PC-3 (cell line): ENCODE data around the gene CAPN8. TPM values are rescaled to one million over a fixed set of nuclear protein-coding genes. Genes with fewer than 3 reads are reported as not detected.

ENCODE experiments used
- ATAC-seq: fragments of 200-7000 bp; cut with Tn5 transposase; 2 replicates; pipeline ENCODE4 v1.9.1; 2020; ENCODE audit warnings: mild to moderate bottlenecking, moderate library complexity
- BruUV-seq: library from RNA; stranded (reverse); fragments of 400-500 nt; replicated peaks from 2 replicates; lab custom pipeline; 2021; lab: Mats Ljungman, UMichigan
- CTCF ChIA-PET: fragments of 300-600 bp; sonication (Branson Sonifier 250); formaldehyde crosslinking; loops from one replicate; lab custom pipeline; 2022; ENCODE audit warnings: antibody characterized with exemption; lab: Charles Lee
- POLR2A ChIA-PET: fragments of 300-600 bp; sonication (Branson Sonifier 250); formaldehyde crosslinking; loops from one replicate; lab custom pipeline; 2022; ENCODE audit warnings: antibody characterized with exemption; ENCODE audit not compliant: unreplicated experiment; lab: Charles Lee
- DNase-seq: peaks from one replicate; pipeline ENCODE4 v3.0.0-alpha.2; 2015
- H2AFZ ChIP-seq: fragments of 300-600 bp; sonication (generic); 2 replicates; pipeline ENCODE4 v1.6.0; 2016; ENCODE audit warnings: antibody characterized with exemption, low read length
- H3F3A ChIP-seq: fragments of 300-600 bp; sonication (generic); one replicate; pipeline ENCODE4 v1.6.0; 2017; ENCODE audit warnings: antibody characterized with exemption, low read length, control low read depth, mild to moderate bottlenecking; ENCODE audit not compliant: unreplicated experiment
- H3K27ac ChIP-seq: fragments of 300-600 bp; sonication (generic); 2 replicates; pipeline ENCODE4 v1.5.1; 2016; ENCODE audit warnings: mild to moderate bottlenecking, low read length
- H3K27me3 ChIP-seq: fragments of 300-600 bp; sonication (generic); 2 replicates; pipeline ENCODE4 v1.6.1; 2016; ENCODE audit warnings: low read length, mixed read lengths
- H3K36me3 ChIP-seq: fragments of 300-600 bp; sonication (generic); 2 replicates; pipeline ENCODE4 v1.6.1; 2016; ENCODE audit warnings: low read depth, mixed run types, low read length, mixed read lengths
- H3K4me1 ChIP-seq: fragments of 300-600 bp; sonication (generic); 2 replicates; pipeline ENCODE4 v1.5.1; 2016; ENCODE audit warnings: low read length; ENCODE audit not compliant: insufficient read depth
- H3K4me2 ChIP-seq: fragments of 300-600 bp; sonication (generic); 2 replicates; pipeline ENCODE4 v1.6.0; 2016; ENCODE audit warnings: low read length
- H3K4me3 ChIP-seq: fragments of 300-600 bp; sonication (generic); 2 replicates; pipeline ENCODE4 v1.5.1; 2016; ENCODE audit warnings: mild to moderate bottlenecking, low read length, mixed read lengths
- H3K79me2 ChIP-seq: fragments of 300-600 bp; sonication (generic); 2 replicates; pipeline ENCODE4 v1.6.1; 2017; ENCODE audit warnings: low read length, mixed read lengths
- H3K9ac ChIP-seq: fragments of 300-600 bp; sonication (generic); 2 replicates; pipeline ENCODE4 v1.6.0; 2016; ENCODE audit warnings: mild to moderate bottlenecking, low read length
- H3K9me2 ChIP-seq: fragments of 300-600 bp; sonication (generic); replicated peaks from 2 replicates; pipeline ENCODE4 v1.6.1; 2016; ENCODE audit warnings: mixed run types, low read length, mixed read lengths
- H3K9me3 ChIP-seq: fragments of 300-600 bp; sonication (generic); 2 replicates; pipeline ENCODE4 v1.6.1; 2016; ENCODE audit warnings: low read length, mixed read lengths
- H4K20me1 ChIP-seq: fragments of 300-600 bp; sonication (generic); 2 replicates; pipeline ENCODE4 v1.6.1; 2016; ENCODE audit warnings: low read length, mixed read lengths
- CTCF ChIP-seq: fragments of 300-600 bp; sonication (generic); conservative IDR thresholded peaks from 2 replicates; pipeline ENCODE4 v1.5.1; 2017; ENCODE audit warnings: antibody characterized with exemption, low read depth, mild to moderate bottlenecking, low read length
- EZH2 ChIP-seq: fragments of 300-600 bp; sonication (generic); IDR thresholded peaks from one replicate; pipeline ENCODE4 v1.6.1; 2017; ENCODE audit warnings: antibody characterized with exemption, mild to moderate bottlenecking, low read length; ENCODE audit not compliant: unreplicated experiment
- EZH2phosphoT487 ChIP-seq: fragments of 300-600 bp; sonication (generic); IDR thresholded peaks from 2 replicates; pipeline ENCODE4 v1.6.1; 2018; ENCODE audit warnings: mild to moderate bottlenecking, antibody characterized with exemption, low read length, borderline replicate concordance
- intact Hi-C: fragments of 100-400 bp; cut with micrococcal nuclease; formaldehyde crosslinking; loops from 2 replicates; pipeline ENCODE4 v1.9.0; 2023
- total RNA-seq: library from RNA; depleted of rRNA; stranded (reverse); fragments of >200 nt; gene quantifications from 2 replicates; pipeline ENCODE4 v1.2.3, GENCODE V29; 2014

The CAPN8 gene
- total RNA-seq, 1 experiment from 2014 or later: 5.9 TPM

- H3K4me3 ChIP-seq: no peak overlapping the region
- H3K27me3 ChIP-seq: no peaks in the 10 kb centered on the region
- no peak overlapping the region for H2AFZ ChIP-seq
- ATAC-seq (no peak; the same call in 1 of the 2 replicates), DNase-seq (no peak)
- intact Hi-C loops: no loop called here
- H3K9ac ChIP-seq: no peak overlapping the region
- H3F3A ChIP-seq: no peaks in the 10 kb centered on the region
- H3K4me2 ChIP-seq: no peak overlapping the region
- ChIA-PET POLR2A (no interaction called here), CTCF (no interaction called here)
- H4K20me1 ChIP-seq: no peaks in the 10 kb centered on the region
- TF ChIP-seq EZH2 (no peak), EZH2phosphoT487 (no peak), CTCF (no peak)
- H3K9me3 ChIP-seq: no peaks in the 10 kb centered on the region
- H3K79me2 ChIP-seq: no peaks in the 10 kb centered on the region
- no peaks in the 10 kb centered on the region for H3K4me1 ChIP-seq
- no peaks in the 10 kb centered on the region for H3K36me3 ChIP-seq
- H3K9me2 ChIP-seq: no peaks in the 10 kb centered on the region
- H3K27ac ChIP-seq: no peak overlapping the region
- no TSS peak for BruUV-seq
Measured at GRCh38 chr1:223513309-223513708, 152.2 kb downstream of the CAPN8 start.

GRCh38 chr1:223512057-223512456 is 153.4 kb downstream of the CAPN8 start:
- no peak for ATAC-seq

GRCh38 chr1:223508796-223509195 is 156.7 kb downstream of the CAPN8 start:
- Histone ChIP-seq H3K4me1 (peaks cover 17% of the 10 kb centered on the region), H3K79me2 (no peaks in the 10 kb centered on the region), H3K27ac (no peak overlapping the region), H3K4me3 (no peak overlapping the region), H3K4me2 (no peak overlapping the region), H2AFZ (no peak overlapping the region), H3F3A (no peaks in the 10 kb centered on the region), H4K20me1 (no peaks in the 10 kb centered on the region), H3K36me3 (no peaks in the 10 kb centered on the region), H3K27me3 (no peaks in the 10 kb centered on the region), H3K9me2 (no peaks in the 10 kb centered on the region), H3K9me3 (no peaks in the 10 kb centered on the region), H3K9ac (no peak overlapping the region)
- ChIA-PET CTCF (no interaction called here), POLR2A (no interaction called here)
- intact Hi-C loops: no loop called here
- no TSS peak for BruUV-seq
- DNase-seq (no peak), ATAC-seq (no peak)
- TF ChIP-seq EZH2 (no peak), EZH2phosphoT487 (no peak), CTCF (no peak)

More at GRCh38 chr1:223512057-223512456, 153.4 kb downstream of the CAPN8 start:
- H2AFZ ChIP-seq: no peak overlapping the region
- DNase-seq: peak; percentile 40
- no peak overlapping the region for H3K27ac ChIP-seq
- no peaks in the 10 kb centered on the region for H3F3A ChIP-seq
- no peaks in the 10 kb centered on the region for H3K9me3 ChIP-seq
- no peak overlapping the region for H3K4me2 ChIP-seq
- ChIA-PET CTCF (no interaction called here), POLR2A (no interaction called here)
- TF ChIP-seq EZH2phosphoT487 (no peak), CTCF (no peak), EZH2 (no peak)
- H3K79me2 ChIP-seq: no peaks in the 10 kb centered on the region
- no peaks in the 10 kb centered on the region for H3K27me3 ChIP-seq
- BruUV-seq: no TSS peak
- no peaks in the 10 kb centered on the region for H3K9me2 ChIP-seq
- no peaks in the 10 kb centered on the region for H4K20me1 ChIP-seq
- no peaks in the 10 kb centered on the region for H3K36me3 ChIP-seq
- H3K4me3 ChIP-seq: no peak overlapping the region
- no peak overlapping the region for H3K9ac ChIP-seq
- no peaks in the 10 kb centered on the region for H3K4me1 ChIP-seq
- intact Hi-C loops: no loop called here
